Measurements from ENCODE around the gene SOD2. TPM values are rescaled to one million over a fixed set of nuclear protein-coding genes. Genes with fewer than 3 reads are reported as not detected.

Gene SOD2
- total RNA-seq, 1 experiment from 2014 or later, result 69.5 TPM

- H3K27ac ChIP-seq (ENCODE audit: low read length), result no peak overlapping the region
- peaks cover 6% of the 10 kb centered on the region; the same call in 1 of the 2 replicates for H3K4me1 ChIP-seq (ENCODE audit: insufficient read depth, low read length)
- no peak overlapping the region for H3K9ac ChIP-seq (ENCODE audit: low read length)
- H3K9me2 ChIP-seq (replicated peaks; ENCODE audit: low read length), result no peaks in the 10 kb centered on the region
- H3F3A ChIP-seq (ENCODE audit: low read length, unreplicated experiment), result no peaks in the 10 kb centered on the region
- H3K4me3 ChIP-seq (ENCODE audit: low read length), result no peak overlapping the region
- H3K4me2 ChIP-seq (ENCODE audit: low read length), result no peak overlapping the region
- H3K36me3 ChIP-seq (ENCODE audit: low read depth, low read length), result peaks cover 6% of the 10 kb centered on the region
- 0 out of 2 replicates have a peak, but pooled peaks cover 3% of the 10 kb centered on the region for H4K20me1 ChIP-seq (ENCODE audit: low read length)
- POLR2A ChIA-PET (ENCODE audit: unreplicated experiment), result no interaction called here
- H3K27me3 ChIP-seq (ENCODE audit: low read length), result no peaks in the 10 kb centered on the region
- no peak overlapping the region for H2AFZ ChIP-seq (ENCODE audit: low read length)
- TF ChIP-seq EZH2 (IDR thresholded peaks at IDR 0.05; ENCODE audit: low read length, unreplicated experiment) (no peak), EZH2phosphoT487 (IDR thresholded peaks at IDR 0.05; ENCODE audit: borderline replicate concordance, low read length) (no peak), CTCF (conservative IDR thresholded peaks at IDR 0.05; ENCODE audit: low read depth, low read length) (no peak)
- H3K79me2 ChIP-seq (ENCODE audit: low read length), result peaks cover 42% of the 10 kb centered on the region
- no peak for ATAC-seq
- intact Hi-C loops (cut with micrococcal nuclease), result no loop called here
- CTCF ChIA-PET, result no interaction called here
- H3K9me3 ChIP-seq (ENCODE audit: low read length), result no peaks in the 10 kb centered on the region
- BruUV-seq (replicated peaks), result no TSS peak
- DNase-seq, result no peak
Observed at GRCh38 chr6:159688266-159688905, 4.7 kb downstream of the SOD2 start.

- CTCF ChIA-PET, result no interaction called here
- TF ChIP-seq CTCF (conservative IDR thresholded peaks at IDR 0.05; ENCODE audit: low read depth, low read length) (no peak), EZH2phosphoT487 (IDR thresholded peaks at IDR 0.05; ENCODE audit: borderline replicate concordance, low read length) (no peak), EZH2 (IDR thresholded peaks at IDR 0.05; ENCODE audit: low read length, unreplicated experiment) (no peak)
- Histone ChIP-seq H2AFZ (ENCODE audit: low read length) (no peak overlapping the region), H3K27me3 (ENCODE audit: low read length) (no peaks in the 10 kb centered on the region), H4K20me1 (ENCODE audit: low read length) (0 out of 2 replicates have a peak, but pooled peaks cover 3% of the 10 kb centered on the region), H3K4me1 (ENCODE audit: insufficient read depth, low read length) (peaks cover 6% of the 10 kb centered on the region; the same call in 1 of the 2 replicates), H3K79me2 (ENCODE audit: low read length) (peaks cover 36% of the 10 kb centered on the region), H3K9me2 (replicated peaks; ENCODE audit: low read length) (no peaks in the 10 kb centered on the region), H3K4me2 (ENCODE audit: low read length) (no peak overlapping the region), H3K4me3 (ENCODE audit: low read length) (no peak overlapping the region), H3F3A (ENCODE audit: low read length, unreplicated experiment) (no peaks in the 10 kb centered on the region), H3K36me3 (ENCODE audit: low read depth, low read length) (peaks cover 6% of the 10 kb centered on the region), H3K9me3 (ENCODE audit: low read length) (no peaks in the 10 kb centered on the region), H3K27ac (ENCODE audit: low read length) (no peak overlapping the region), H3K9ac (ENCODE audit: low read length) (no peak overlapping the region)
- DNase-seq (no peak), ATAC-seq (no peak)
- intact Hi-C loops (cut with micrococcal nuclease), result no loop called here
- POLR2A ChIA-PET (ENCODE audit: unreplicated experiment), result no interaction called here
- no TSS peak for BruUV-seq (replicated peaks)
Observed at GRCh38 chr6:159687341-159687740, 5.7 kb downstream of the SOD2 start.

- ChIA-PET POLR2A (ENCODE audit: unreplicated experiment) (no interaction called here), CTCF (no interaction called here)
- H3K9ac ChIP-seq (ENCODE audit: low read length), result no peak overlapping the region
- intact Hi-C loops (cut with micrococcal nuclease), result no loop called here
- no peaks in the 10 kb centered on the region for H3F3A ChIP-seq (ENCODE audit: low read length, unreplicated experiment)
- H3K27ac ChIP-seq (ENCODE audit: low read length), result no peak overlapping the region
- H3K9me3 ChIP-seq (ENCODE audit: low read length), result no peaks in the 10 kb centered on the region
- ATAC-seq, result no peak
- H3K9me2 ChIP-seq (replicated peaks; ENCODE audit: low read length), result no peaks in the 10 kb centered on the region
- no peaks in the 10 kb centered on the region for H3K27me3 ChIP-seq (ENCODE audit: low read length)
- peaks cover 6% of the 10 kb centered on the region for H3K36me3 ChIP-seq (ENCODE audit: low read depth, low read length)
- peaks cover 4% of the 10 kb centered on the region; the same call in 1 of the 2 replicates for H3K4me1 ChIP-seq (ENCODE audit: insufficient read depth, low read length)
- no peaks in the 10 kb centered on the region for H4K20me1 ChIP-seq (ENCODE audit: low read length)
- TF ChIP-seq EZH2 (IDR thresholded peaks at IDR 0.05; ENCODE audit: low read length, unreplicated experiment) (no peak), EZH2phosphoT487 (IDR thresholded peaks at IDR 0.05; ENCODE audit: borderline replicate concordance, low read length) (no peak), CTCF (conservative IDR thresholded peaks at IDR 0.05; ENCODE audit: low read depth, low read length) (no peak)
- no peak for DNase-seq
- no peak overlapping the region for H3K4me3 ChIP-seq (ENCODE audit: low read length)
- no peak overlapping the region for H3K4me2 ChIP-seq (ENCODE audit: low read length)
- no peak overlapping the region for H2AFZ ChIP-seq (ENCODE audit: low read length)
- no TSS peak for BruUV-seq (replicated peaks)
- peaks cover 29% of the 10 kb centered on the region for H3K79me2 ChIP-seq (ENCODE audit: low read length)
Observed at GRCh38 chr6:159686703-159687102, 6.3 kb downstream of the SOD2 start.

Measured in PC-3 (cell line).